GM19452 (cell line): ENCODE results near the gene DHX16.
"Not testable (repeated sequence)": the region's sequence is repeated elsewhere in the genome, so short reads cannot be mapped to it uniquely, and the experiment has no call there.

Source experiments
- ATAC-seq: cut with Tn5 transposase; IDR thresholded peaks from one replicate; pipeline ENCODE4 v1.9.1; 2021; ENCODE audit not compliant: unreplicated experiment

Gene DHX16

DNA sequence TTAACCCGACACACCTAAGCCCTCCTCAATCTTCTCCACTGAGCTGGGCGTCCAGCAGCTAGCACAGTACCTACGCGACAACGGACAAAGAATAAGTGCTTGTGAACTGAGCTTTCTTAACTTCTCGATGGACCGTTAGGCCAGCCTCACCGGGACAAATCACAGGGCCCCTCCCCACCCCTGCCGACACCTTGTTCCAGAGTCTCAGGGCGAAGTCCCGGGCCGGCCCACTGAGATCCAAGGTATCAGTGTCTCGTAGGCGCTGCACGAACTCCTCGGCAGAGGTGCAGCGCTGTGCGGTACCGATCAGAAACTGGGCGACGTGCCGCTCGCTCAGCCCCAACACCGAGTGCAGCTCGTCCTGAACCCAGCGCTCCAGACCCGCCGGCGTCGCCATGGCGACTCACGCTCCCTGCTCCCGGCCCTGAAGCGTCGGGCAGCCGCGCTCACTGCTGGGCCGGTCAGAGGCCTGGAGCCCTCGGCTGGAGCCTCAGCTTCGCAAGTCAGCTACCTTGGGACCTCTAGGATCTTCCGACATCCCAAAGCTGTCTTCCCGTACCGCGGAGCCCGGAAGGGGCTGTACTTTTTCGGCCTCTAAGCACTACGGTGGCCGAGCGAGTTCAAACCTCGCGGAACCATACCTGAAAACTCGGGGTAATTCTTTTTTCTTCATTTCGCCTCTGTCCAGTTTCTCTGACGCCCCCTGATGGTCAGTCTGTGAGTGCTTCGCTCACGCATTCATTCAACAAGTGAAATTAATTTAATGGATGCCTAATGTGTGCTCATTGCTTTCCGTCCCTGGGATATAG, at the start of gene DHX16:
DHX16 (minus strand) TSS at position 562 of the 809 bp plus-strand sequence; CDS start at position 397, 165 bp downstream.
- peak; percentile 76 for ATAC-seq

GRCh38 chr6:30722025-30722279, 49.1 kb upstream of the DHX16 start:
- ATAC-seq: not testable (repeated sequence)

DNA sequence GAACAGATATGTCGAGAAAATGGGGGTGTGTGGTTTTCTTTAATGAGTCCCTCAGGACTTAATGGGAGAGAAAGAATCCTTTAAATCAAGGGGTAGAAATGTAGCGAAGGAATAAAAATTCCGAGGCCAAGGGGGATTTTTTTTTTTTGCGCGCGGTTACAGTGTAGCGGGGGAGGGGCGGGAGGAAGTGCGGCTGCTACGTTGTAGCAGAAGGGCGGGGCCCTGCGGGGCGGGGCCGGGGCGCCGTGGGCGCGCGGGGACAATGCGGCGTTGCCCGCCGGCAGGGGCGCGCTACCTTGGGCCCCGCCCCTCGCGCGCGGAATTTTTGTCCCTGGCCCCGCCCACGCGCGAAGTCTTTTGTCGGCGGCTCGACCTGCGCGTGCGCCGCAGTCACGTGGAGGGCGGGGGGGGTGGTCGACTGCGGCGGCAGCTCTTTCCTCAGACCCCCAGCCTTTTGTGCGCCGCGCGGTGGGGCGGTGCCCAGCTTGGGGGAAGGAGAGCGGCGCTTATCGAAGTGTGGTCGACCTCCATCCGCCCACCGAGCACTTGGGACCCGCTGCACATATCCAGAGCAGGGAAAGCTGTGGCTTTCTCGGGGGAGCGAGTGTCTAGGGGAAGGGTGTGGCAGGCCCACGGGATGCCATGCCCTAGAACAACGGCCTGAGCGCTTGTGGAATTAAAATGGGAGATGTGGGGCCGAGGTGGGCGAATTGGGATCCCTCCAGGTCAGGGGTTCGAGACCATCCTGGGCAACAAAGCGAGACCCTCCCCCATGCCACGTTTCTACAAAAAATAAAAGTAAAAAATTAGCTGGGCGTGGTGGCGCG, 48.6 kb upstream of the DHX16 start:
- ATAC-seq: peak; percentile 27

GRCh38 chr6:30720738-30721197, 48.0 kb upstream of the DHX16 start:
- no peak for ATAC-seq

GRCh38 chr6:30719791-30720737, 47.3 kb upstream of the DHX16 start, which contains the start of gene TUBB:
Gene TUBB (plus strand): TSS chr6:30720352. CDS start chr6:30720507, 155 bp downstream.
- ATAC-seq: peak; percentile 40

GRCh38 chr6:30719356-30719755, 46.5 kb upstream of the DHX16 start:
- ATAC-seq: no peak

- not testable (repeated sequence) for ATAC-seq
These were observed 45.3 kb upstream of the DHX16 start for GRCh38 chr6:30717845-30718720.

DNA sequence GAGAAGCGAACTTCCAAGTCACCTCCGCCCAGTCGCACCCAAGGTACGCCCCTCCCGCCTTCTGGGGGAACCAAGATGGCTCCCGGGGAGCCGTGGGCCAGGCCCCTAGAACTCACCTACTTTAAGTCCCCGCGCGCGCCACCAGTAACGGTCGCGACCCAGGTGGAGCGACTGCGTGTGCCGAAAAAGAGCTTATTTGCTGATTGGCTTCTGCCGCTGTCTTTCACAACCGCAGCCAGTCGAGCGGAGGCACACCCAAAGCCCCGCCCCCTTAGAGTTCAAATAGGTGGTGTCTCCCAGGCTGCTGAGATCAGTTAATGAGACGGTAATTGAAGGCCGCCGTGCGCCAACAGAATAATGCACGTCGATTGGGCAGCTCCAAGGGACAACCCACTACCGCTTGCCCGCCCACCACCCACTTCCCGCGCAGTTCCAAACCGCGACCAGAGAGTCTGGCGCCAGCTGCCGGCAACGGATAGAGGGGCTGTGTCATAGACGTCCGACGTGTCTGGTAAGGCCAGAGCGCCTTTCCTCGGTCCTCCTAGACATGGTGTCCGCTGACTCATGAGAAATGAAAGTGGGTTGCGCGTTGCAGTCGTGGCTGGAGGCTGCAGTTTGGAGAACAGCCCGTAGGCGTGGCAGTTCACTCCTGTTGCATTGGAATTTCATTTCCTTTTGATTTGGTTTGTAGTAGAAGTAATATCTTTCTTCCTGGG, 44.5 kb upstream of the DHX16 start, which contains the start of gene MDC1:
MDC1 (minus strand) TSS at position 153 of the 716 bp plus-strand sequence. CDS start 2,106 bp downstream, outside the sequence.
- peak; percentile 58 for ATAC-seq

- no peak for ATAC-seq
These were observed 44.0 kb upstream of the DHX16 start for GRCh38 chr6:30716879-30717128.

DNA sequence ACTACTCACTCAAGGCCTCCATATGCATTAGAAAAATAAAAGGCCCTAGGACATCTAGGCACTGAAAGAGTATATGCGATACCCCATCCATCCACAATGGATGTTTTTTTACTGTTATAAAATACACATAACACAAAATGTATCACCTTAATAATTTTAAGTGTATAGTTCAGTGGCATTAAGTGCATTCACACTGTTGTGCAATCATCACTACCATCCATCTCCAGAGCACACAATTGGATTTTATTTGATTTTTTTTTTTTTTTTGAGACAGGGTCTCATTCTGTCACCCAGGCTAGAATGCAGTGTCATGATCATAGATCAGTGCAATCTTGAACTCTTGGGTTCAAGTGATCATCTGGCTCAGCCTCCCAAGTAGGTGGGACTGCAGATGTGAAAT, 41.5 kb upstream of the DHX16 start:
- no peak for ATAC-seq

DNA sequence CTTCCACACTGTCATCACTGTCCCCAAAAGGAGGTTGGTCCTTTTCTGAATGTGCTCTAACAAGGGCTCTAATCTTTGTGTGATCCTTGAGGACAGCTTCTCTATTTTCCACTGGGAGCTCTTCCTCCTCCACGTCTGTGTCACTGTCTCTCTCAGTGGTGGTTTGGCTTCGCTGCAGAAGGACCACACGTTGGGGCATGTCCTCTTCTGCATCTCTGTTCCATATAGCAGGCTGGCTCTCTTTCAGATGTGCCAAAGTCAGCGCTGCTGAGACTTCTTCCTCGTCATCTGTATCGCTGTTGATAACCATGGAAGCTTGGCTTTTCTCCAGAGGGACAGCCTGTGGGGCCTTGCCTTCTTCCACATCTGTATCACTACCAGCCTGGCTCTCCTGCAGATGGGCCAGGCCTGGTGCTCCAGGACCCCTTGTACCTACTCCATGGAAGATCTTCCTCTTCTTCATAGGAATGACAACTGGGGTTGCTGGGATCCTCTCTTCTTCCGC, 39.7 kb upstream of the DHX16 start:
- ATAC-seq: no peak

DNA sequence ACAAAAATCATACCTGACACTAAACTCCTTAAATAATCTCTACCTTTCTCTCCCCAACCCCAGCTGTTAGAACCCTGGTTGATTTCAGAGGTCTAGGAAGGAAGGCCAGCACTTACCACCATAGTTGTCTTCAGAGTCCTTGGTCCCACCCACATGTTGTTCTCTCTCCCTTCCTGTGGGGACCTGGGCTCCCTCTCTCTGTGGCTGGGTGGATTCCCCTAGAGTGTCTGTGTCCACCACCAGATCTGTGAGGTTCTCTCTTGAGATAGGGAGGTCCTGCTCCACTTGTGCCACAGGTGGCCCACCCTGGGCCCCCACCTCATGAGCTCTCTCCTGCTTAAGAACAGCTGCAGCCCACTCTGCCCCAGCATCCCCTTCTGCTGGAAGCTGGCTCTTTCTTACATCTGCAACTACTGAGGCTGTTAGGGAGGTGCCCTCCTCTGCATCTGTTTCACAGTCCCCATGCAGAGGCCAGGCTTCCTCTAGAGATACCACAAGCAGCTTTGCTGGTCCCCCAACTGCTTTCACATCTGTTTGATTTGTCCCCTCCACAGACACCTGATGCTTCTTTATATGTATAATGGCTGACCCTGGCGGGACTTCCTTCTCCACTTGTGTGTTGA, 39.1 kb upstream of the DHX16 start:
- ATAC-seq: no peak

- no peak for ATAC-seq
These were observed 36.5 kb upstream of the DHX16 start for GRCh38 chr6:30709101-30709868.

- ATAC-seq: no peak
These were observed 34.6 kb upstream of the DHX16 start for GRCh38 chr6:30707281-30707850.

DNA sequence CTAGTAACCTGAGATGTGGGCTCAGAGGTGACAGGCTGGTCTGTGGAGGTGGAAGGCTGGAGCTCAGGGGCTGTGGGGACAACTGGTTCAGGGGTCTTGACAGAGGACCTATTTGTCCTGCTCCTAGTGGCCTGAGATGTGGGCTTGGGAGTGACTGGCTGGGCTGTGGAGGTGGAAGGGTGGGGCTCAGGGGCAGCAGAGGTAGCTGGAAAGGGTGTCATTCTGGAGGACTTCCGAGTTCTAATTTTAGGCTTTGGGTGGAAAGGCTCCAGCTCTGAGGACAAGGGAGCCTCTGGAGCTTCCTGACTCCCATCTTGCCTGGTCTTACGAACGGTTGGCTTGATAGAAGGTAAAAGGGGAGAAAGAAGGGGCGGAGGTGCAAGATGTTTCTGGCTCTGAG, 32.8 kb upstream of the DHX16 start:
- no peak for ATAC-seq

- no peak for ATAC-seq
These were observed 31.0 kb upstream of the DHX16 start for GRCh38 chr6:30703821-30704220.

DNA sequence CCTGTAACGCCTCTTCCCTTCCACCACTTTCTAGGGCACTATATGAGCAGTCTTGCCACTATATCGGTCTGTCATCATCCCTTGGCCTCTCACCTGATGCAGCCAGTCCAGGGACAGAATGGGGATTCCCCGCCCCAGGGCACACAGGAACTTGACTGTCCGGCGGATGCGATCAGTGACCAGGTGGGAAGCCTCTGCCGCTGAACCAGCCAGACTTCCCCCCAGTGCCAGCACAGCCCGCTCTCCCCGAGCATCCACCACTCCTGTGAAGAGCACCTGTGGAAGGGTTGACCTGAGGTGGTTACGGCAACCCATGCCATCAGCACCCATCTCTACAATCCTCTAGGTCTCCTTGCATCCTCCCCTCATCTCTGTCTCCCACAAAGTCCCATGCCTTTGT, 30.2 kb upstream of the DHX16 start:
- ATAC-seq: no peak

DNA sequence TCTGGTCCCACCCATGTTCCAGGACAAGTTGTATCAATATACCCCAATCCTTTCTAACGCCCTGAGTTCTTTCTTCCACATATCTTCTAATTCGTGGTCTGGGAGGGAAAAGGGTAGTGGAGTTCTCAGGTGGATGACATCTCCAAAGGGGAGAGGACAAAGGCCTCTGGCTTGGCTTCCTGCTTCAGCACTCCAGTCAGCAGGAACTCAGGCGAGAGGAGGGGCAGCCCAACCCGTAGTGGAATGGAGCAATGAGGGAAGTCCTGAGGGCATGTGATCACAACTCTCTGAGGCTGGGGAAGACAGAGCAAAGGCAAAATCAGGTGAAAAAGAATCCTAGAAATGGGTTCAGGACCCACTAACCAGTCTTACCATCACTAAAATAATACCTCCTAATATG, 27.5 kb upstream of the DHX16 start:
- no peak for ATAC-seq
